SJSA1 (cell line): Measurements from ENCODE around the gene PDLIM7. TPM values are rescaled to one million over a fixed set of nuclear protein-coding genes. Genes with fewer than 3 reads are reported as not detected.

Experiments
- DNase-seq, 2 experiments: peaks; one replicate each; pipeline ENCODE4 v3.0.0-alpha.2; 2015 to 2020; ENCODE audit warnings: low spot score in 2 of 2, low read depth in 1 of 2
- H3K27ac ChIP-seq: fragments of 250-450 bp; sonication (Bioruptor Pico); 2 replicates; pipeline ENCODE4 v1.5.1; 2020; ENCODE audit warnings: mild to moderate bottlenecking, moderate library complexity
- H3K27me3 ChIP-seq: fragments of 250-450 bp; sonication (Bioruptor Pico); replicated peaks from 2 replicates; pipeline ENCODE4 v1.5.1; 2020; ENCODE audit warnings: mild to moderate bottlenecking, moderate library complexity
- H3K36me3 ChIP-seq: fragments of 250-450 bp; sonication (Bioruptor Pico); 2 replicates; pipeline ENCODE4 v1.5.1; 2020; ENCODE audit warnings: mild to moderate bottlenecking
- H3K4me1 ChIP-seq: fragments of 250-450 bp; sonication (Bioruptor Pico); replicated peaks from 2 replicates; pipeline ENCODE4 v1.6.1; 2021; ENCODE audit warnings: mild to moderate bottlenecking
- H3K4me3 ChIP-seq: fragments of 250-450 bp; sonication (Bioruptor Pico); 2 replicates; pipeline ENCODE4 v1.5.1; 2020; ENCODE audit warnings: mild to moderate bottlenecking
- H3K9me3 ChIP-seq: fragments of 250-450 bp; sonication (Bioruptor Pico); replicated peaks from 2 replicates; pipeline ENCODE4 v1.5.1; 2020; ENCODE audit warnings: mild to moderate bottlenecking
- total RNA-seq: library from RNA; depleted of rRNA; stranded (reverse); fragments of >200 nt; shearing (Covaris generic); gene quantifications from 2 replicates; pipeline ENCODE4 v1.2.3, GENCODE V29; 2014

Gene PDLIM7
- total RNA-seq, 1 experiment from 2014 or later: 274 TPM

DNA sequence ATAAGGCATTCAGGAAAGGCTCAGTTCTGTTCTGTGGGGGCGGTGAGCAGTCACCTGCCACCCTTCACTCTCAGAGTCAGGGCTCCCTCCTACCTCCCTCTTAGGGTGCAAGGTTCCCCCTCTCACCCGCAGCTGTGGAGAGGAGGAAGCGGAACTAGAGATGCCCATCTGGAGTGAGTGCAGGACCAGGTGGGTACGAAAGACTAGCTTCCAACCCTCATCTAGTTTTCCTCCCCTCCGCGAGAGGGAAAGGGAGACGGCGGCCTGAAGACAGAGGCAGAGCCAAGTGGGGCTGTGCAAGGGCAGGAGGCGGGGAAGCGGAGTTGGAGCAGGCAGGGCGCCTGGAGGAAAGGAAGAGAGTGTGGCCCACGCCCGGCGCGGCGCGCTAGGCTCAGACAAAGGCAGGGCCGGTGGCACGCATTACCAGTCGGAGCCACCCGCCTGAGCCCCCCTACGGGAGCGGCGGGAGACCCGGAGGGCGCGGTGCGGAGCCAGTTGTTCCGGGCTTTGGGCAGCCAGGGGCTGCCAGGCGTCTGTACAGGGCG, 43.5 kb downstream of the PDLIM7 start:
- Histone ChIP-seq H3K9me3 (peaks cover 2% of the 10 kb centered on the region; the same call in 1 of the 2 replicates), H3K4me3 (peak overlapping the region; percentile 52), H3K36me3 (peaks cover 28% of the 10 kb centered on the region), H3K4me1 (peaks cover 27% of the 10 kb centered on the region), H3K27me3 (no peaks in the 10 kb centered on the region), H3K27ac (no peak overlapping the region)
- no peak for DNase-seq

DNA sequence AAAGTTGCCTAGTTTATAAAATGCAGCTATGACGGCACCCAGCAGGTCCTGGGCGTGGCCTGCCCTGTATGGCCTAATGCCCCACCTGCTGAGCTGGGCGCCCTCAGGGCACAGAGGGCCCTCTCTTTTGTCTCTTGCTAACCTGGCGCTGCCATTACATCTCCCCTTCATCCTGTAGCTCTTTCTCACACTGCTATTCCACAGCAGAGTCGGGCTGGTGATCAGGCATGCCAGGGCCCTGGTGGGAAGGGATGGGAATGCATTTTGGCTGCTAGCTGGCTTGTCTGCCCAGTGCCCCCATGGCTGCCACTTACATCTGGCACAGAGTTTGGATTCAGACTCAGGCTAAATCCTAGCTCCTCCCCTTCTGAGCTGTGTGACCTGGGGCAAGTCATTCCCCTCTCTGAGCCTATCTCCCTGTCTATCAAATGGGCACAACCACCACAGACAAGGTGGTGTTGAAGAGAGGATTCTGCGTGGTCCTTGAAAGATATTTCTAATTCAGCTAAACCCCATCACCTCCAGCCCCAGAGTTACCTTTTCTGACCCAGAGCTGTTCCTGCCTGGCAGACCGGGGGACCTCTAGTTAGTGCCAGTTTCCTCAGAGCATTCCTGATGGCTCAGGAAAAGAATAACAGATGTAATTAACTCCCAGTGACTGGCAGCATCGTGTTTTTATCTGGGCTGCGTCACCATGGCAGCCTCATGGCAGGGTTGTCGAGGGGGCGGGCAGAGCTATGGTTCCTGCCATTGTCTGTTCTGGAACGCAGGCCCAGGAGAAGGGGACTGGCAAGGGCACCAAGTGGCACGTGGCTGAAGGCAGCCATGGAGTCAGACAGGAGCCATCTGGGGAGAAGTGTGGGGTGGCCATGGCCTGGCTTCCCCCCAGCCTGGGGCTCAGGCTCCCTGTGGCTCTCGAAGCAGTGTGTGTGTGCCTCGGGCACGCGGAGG, 44.4 kb downstream of the PDLIM7 start:
- peaks cover 2% of the 10 kb centered on the region; the same call in 1 of the 2 replicates for H3K9me3 ChIP-seq
- no peak for DNase-seq
- H3K4me3 ChIP-seq: no peak overlapping the region
- H3K27ac ChIP-seq: no peak overlapping the region
- no peaks in the 10 kb centered on the region for H3K27me3 ChIP-seq
- peaks cover 19% of the 10 kb centered on the region for H3K36me3 ChIP-seq
- H3K4me1 ChIP-seq: peaks cover 32% of the 10 kb centered on the region

DNA sequence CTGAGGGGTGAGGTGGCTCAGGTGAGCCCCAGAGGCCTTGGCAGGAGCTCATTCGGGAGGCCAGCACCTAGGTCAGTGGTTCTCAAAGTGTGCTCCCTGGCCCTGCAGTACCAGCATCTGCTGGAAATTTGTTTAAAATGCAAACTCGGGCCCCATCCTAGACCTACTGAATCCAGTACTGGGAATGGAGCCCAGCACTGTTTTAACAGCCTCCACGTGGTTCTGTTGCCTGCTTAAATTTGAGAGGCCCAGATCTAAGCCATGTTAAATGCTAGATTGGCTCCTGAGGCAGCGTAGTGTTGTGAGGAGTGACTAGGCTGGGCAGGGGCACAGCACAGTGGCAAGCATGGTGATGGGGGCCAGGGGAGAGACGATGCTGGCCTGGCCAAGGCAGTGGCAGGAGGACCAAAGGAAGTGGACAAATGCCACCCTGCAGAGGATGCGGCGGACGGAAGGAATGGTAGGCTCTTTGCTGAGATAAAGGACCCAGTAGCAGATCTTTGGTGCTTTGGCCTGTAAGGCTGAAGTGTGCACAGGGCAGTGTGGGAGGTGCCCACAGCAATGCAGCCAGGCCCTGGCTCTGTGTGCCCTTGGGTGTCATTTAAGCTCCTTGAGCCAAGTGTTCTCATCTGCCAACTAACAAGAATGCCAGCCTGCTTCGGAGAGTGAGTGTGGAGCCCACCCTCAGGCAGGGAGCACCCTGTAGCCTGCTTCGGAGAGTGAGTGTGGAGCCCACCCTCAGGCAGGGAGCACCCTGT, 46.6 kb downstream of the PDLIM7 start:
- DNase-seq: no peak
- no peak overlapping the region for H3K27ac ChIP-seq
- H3K4me1 ChIP-seq: peaks cover 48% of the 10 kb centered on the region
- H3K36me3 ChIP-seq: peaks cover 12% of the 10 kb centered on the region
- H3K27me3 ChIP-seq: 0 out of 2 replicates have a peak, but pooled peaks cover 5% of the 10 kb centered on the region
- no peak overlapping the region for H3K4me3 ChIP-seq
- H3K9me3 ChIP-seq: peaks cover 8% of the 10 kb centered on the region

DNA sequence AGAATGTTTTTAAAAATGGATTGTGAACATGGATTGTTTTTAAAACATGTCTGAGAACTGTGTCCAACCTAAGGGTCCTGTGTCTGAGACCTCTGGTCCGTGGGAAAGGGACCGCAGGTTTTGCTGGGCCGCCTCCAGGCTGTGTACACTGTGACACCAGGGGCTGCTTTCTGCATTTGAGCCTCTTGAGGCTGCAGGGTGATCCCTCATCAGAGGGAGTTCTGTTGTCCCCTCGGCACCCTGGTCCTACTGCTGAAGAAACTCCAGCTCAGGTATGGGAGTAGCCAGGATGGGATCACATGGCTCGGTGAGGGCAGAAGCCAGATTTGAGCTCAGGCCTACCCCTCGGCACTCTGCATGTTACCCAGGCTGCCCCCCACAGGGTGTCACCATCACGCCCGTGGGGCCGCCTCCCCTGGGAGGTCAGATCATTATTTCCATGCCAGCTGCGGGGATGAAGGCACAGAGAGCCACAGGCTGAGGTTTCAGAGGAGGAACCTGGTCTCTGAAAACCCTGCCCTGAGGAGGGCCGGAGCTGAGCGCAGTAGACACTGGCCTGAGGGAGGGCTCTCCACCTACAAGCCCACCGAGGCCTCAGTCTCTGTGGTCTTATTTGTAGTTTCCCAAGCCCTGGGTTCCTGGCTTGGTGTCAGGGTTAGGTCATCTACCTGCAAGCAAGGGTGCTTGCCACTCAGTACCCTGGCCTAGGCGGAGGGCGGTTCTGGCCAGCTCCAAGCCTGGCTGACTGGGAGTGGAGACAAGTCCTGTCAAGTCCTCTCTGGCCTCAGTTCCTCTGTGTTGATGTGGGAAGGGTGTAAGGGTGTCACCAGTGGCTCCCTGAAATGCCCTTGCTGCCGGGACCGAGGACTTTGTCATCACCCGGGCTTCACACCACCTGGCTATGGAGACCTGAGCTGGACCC, 48.0 kb downstream of the PDLIM7 start:
- Histone ChIP-seq H3K27ac (no peak overlapping the region), H3K27me3 (0 out of 2 replicates have a peak, but pooled peaks cover 9% of the 10 kb centered on the region), H3K9me3 (peaks cover 6% of the 10 kb centered on the region; the same call in 1 of the 2 replicates), H3K4me3 (no peak overlapping the region), H3K36me3 (peaks cover 6% of the 10 kb centered on the region; the same call in 1 of the 2 replicates), H3K4me1 (peaks cover 34% of the 10 kb centered on the region)
- no peak for DNase-seq

DNA sequence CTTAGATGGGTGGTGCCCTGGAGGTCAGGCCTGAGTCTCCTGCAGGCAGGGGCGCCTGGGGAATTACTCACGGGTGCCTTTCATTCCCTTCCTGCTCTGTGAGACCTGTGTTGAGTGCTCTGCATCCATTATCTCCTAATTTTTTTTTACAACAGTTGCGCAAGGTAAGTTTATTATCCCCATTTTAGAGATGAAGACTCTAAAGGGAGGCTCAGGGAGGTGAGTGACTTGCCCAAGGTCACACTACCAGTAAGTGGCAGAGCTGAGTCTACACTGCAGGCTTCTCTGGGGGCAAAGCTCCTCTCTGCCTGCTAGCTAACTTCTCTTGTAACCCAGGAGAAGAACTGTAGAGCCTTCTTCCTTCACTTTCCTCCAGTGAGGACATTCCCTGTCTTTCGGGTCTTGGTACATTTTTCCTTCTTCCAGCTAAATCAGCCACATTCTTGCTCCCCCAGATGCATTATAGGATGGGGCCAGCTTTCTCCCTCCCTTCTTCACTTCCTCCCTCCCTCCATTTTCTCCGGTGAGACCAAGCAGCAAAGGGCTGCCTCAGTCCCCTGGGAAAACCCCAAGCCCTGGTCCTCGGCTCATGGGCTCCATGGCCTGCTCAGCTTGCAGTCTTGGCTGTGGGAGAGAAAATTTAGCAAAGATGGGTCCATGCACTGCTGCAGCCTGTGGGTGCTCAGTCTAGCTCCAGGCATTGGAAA, 49.0 kb downstream of the PDLIM7 start:
- peaks cover 10% of the 10 kb centered on the region; the same call in 1 of the 2 replicates for H3K36me3 ChIP-seq
- no peak overlapping the region for H3K27ac ChIP-seq
- peaks cover 26% of the 10 kb centered on the region for H3K4me1 ChIP-seq
- no peak for DNase-seq
- H3K9me3 ChIP-seq: peaks cover 6% of the 10 kb centered on the region; the same call in 1 of the 2 replicates
- 0 out of 2 replicates have a peak, but pooled peaks cover 9% of the 10 kb centered on the region for H3K27me3 ChIP-seq
- H3K4me3 ChIP-seq: no peak overlapping the region

DNA sequence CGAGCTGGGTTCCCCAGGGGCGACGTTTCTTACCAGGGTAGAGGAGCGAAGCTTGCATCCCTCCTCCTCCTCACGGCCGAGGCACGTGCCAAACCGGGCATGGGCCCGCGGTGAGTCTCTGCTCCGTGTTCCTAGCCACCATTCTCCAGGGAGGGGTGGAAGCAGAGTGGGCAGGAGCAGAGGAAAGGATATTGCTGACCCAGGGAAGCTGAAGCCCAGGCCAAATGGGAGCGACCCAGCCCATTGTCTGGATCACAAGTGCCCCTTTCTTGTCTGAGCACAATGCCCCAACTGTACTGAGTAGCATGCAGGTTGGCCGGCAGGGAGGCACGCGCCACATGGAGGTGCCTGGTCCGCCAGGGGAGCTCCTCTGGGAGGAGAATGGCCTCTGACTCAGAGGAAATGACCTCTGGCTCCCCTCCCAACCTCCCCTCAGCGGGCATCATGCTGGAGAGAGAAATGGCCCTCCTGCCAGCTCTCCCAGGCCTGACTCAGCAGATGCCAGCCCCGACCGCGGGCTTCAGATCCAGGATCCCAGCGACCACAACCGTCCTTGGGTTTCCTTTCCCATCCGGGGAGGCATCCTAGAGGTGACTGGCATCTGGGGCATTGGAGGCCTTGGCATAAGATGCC, 49.7 kb downstream of the PDLIM7 start:
- Histone ChIP-seq H3K27ac (no peak overlapping the region), H3K27me3 (0 out of 2 replicates have a peak, but pooled peaks cover 9% of the 10 kb centered on the region), H3K9me3 (peaks cover 6% of the 10 kb centered on the region; the same call in 1 of the 2 replicates), H3K4me1 (peaks cover 26% of the 10 kb centered on the region), H3K4me3 (peak overlapping the region; percentile 8), H3K36me3 (peaks cover 15% of the 10 kb centered on the region; the same call in 1 of the 2 replicates)
- DNase-seq: peak; percentile 92 to 94

DNA sequence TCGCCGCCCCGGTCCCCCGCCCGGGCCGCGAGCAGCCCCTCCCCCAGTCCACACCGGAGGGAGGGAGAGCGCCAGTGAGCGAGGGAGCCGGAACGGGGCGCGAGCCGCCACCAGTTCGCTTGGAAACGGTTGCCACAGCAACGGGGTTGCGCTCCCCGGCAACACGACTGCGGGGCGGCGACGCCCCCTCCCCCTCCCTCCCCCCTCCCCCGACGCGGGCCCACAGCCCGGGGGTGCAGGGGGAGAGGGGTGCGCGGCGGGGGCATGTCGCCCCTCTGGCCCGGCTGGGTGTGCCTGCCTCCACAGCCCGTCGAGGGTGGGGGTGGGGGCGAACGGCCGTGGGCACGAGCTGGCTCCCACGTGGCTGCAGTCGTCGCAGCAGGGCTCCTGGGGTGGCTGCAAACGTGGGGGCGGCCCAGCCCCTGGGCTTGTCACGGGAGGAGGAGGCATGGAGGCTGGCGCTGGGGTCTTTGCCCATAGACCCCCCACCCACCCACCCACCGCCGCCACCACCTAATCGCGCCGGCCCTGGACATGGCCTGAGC, 50.3 kb downstream of the PDLIM7 start:
- Histone ChIP-seq H3K27me3 (0 out of 2 replicates have a peak, but pooled peaks cover 9% of the 10 kb centered on the region), H3K4me1 (peaks cover 26% of the 10 kb centered on the region), H3K4me3 (peak overlapping the region; percentile 85), H3K36me3 (peaks cover 19% of the 10 kb centered on the region), H3K27ac (peak overlapping the region; percentile 27; the same call in 1 of the 2 replicates), H3K9me3 (peaks cover 6% of the 10 kb centered on the region; the same call in 1 of the 2 replicates)
- DNase-seq: no peak

DNA sequence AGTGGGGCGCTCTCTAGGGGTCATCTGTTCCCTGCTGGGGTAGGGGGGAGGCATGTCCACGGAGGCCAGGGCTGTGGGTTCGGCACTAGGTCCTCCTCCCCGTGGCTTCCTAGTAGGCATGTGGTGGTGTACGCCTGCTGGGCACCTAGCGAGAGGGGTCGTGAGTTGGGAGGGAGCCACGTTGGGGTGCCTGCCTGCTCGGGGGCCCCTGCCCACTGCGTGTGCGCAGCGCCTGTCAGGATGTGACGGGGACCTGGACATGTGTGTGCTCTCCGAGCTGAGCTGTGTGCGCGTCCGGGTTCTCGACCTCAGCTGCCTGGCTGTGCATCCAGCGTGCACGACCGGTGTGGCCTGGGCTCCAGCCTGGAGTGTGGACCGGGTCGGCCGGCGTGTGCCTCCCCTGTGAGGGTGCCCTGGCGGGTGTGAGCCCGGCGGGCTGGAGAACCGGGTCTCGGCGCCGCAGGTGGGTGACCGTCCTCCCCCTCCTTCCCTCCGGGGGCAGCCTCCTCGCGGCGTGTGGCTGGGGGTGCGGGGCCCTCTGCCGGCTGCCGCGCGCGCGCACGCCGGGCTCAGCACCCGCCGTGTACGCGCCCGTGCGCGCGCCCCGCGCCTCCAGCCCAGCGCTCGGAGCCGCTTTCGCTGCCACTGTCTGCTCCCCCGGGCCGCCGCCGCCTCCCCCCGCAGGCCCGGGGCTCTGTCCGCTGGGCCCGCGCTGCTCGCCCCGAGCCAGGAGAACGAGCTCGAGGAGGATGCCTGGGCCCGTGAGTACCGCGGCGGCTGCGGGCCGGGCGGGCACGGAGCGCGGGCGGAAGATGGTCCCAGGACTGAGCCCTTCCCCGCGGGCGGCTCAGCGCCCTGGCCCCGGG, 51.0 kb downstream of the PDLIM7 start, which contains the start of gene PRR7:
Gene PRR7, plus strand, starts transcription at position 615 of the 866 bp plus-strand sequence. CDS start 8,254 bp downstream, outside the sequence.
- peak within 1 kb of the TSS; percentile 27; the same call in 1 of the 2 replicates for H3K27ac ChIP-seq
- H3K9me3 ChIP-seq: peaks cover 6% of the 10 kb centered on the region; the same call in 1 of the 2 replicates
- 0 out of 2 replicates have a peak, but pooled peaks cover 9% of the 10 kb centered on the region for H3K27me3 ChIP-seq
- peak within 1 kb of the TSS; percentile 85 for H3K4me3 ChIP-seq
- peaks cover 23% of the 10 kb centered on the region for H3K36me3 ChIP-seq
- peak in 1 of 2 experiments; percentile 84 for DNase-seq
- peaks cover 26% of the 10 kb centered on the region for H3K4me1 ChIP-seq

DNA sequence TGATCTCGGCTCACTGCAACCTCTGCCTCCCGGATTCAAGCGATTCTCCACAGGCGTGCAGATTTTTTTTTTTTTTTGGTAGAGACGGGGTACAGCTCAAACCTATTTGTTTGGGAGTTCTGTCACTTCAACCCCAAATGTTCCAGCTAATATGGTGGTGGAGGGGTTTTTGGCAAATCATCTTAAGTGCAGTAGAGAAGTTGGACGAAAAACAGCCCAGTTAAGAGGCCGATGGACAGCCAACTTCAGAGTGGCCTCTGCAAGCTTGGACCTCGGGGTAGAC, 51.5 kb downstream of the PDLIM7 start:
- peaks cover 28% of the 10 kb centered on the region for H3K36me3 ChIP-seq
- H3K27ac ChIP-seq: no peak overlapping the region
- DNase-seq: no peak

DNA sequence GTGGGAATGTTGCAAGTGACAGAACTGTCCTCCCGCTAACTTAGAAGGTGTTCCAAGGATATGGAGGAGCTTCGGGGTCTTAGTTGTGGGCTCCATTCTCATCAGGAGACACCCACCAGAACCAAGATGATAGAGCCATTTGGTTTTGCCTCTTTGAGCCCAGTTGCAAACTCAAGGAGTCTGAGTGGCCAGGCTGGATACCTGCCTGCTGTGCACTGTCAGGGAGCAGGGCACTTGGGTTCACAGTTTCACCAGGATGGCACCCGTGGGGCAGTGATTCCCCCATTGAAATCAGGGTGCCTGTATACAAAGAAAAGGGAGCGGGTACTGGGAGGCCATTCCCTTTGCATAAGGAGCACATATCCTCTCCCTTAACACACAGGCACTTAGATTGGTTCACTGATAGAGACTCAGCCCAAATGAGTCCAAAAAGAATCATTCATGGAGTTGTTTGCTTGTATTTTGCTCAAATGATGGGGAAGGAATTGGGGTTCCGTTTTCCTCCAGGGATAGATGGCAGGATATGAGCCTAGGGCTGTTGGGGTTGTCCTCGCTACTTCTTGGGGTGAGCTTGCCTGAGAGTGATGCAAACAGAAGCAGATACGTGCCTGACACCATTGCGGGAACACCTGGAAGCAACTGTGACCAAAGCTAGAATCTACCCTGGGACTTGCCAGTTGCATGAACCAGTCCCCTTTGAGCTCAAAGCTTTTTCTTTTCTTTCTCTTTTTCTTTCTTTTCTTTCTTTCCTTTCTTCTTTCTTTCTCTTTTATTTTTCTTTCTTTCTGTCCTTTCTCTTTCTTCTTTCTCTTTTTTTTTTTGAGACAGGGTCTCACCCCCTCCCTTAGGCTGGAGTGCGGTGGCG, 52.1 kb downstream of the PDLIM7 start:
- no peak for DNase-seq
- Histone ChIP-seq H3K36me3 (peaks cover 34% of the 10 kb centered on the region), H3K9me3 (peaks cover 6% of the 10 kb centered on the region; the same call in 1 of the 2 replicates), H3K4me1 (peaks cover 26% of the 10 kb centered on the region), H3K27me3 (0 out of 2 replicates have a peak, but pooled peaks cover 9% of the 10 kb centered on the region), H3K4me3 (no peak overlapping the region), H3K27ac (no peak overlapping the region)

More for the DNA sequence above, 51.5 kb downstream of the PDLIM7 start:
- peaks cover 6% of the 10 kb centered on the region; the same call in 1 of the 2 replicates for H3K9me3 ChIP-seq
- peaks cover 26% of the 10 kb centered on the region for H3K4me1 ChIP-seq
- no peak overlapping the region for H3K4me3 ChIP-seq
- H3K27me3 ChIP-seq: 0 out of 2 replicates have a peak, but pooled peaks cover 9% of the 10 kb centered on the region
